Left renal cortex interstitium (tissue), 4 donors: ENCODE results near the gene MLXIP. TPM values are rescaled to one million over a fixed set of nuclear protein-coding genes. Genes with fewer than 3 reads are reported as not detected.

Experiments used
- DNase-seq, 4 donors: peaks; one replicate each; pipeline ENCODE4 v3.0.0-alpha.2; 2013; ENCODE audit warnings: low read depth in 4 of 4, low spot score in 2 of 4, missing footprints in 1 of 4
- polyA plus RNA-seq, 4 donors: library from polyadenylated mRNA; unstranded; fragments of 120-200 nt; gene quantifications; one replicate each; pipeline ENCODE4 v1.2.1, GENCODE V29; 2013; ENCODE audit not compliant: insufficient read length in 4 of 4

Gene MLXIP
- polyA plus RNA-seq, 4 donors, result 25.2 to 58.5 (median 38.2) TPM

DNA sequence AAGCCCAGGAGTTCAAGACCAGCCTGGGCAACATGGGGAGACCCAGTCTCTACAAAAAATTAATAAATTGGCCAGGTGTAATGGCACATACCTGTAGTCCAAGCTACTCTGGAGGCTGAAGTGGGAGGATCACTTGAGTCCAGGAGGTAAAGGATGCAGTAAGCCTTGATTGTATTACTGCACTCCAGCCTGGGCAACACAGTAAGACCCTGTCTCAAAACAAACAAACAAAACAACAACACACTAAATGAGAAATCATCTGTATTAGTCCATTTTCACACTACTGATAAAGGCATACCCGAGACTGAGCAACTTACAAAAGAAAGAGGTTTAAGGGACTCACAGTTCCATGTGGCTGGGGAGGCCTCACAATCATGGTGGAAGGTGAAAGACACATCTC lies 4.7 kb upstream of the MLXIP start:
- no peak for DNase-seq

GRCh38 chr12:122076743-122077495 lies 1.6 kb upstream of the MLXIP start:
- DNase-seq, result no peak

GRCh38 chr12:122079033-122079531 lies 526 bp downstream of the MLXIP start:
- DNase-seq, result no peak

DNA sequence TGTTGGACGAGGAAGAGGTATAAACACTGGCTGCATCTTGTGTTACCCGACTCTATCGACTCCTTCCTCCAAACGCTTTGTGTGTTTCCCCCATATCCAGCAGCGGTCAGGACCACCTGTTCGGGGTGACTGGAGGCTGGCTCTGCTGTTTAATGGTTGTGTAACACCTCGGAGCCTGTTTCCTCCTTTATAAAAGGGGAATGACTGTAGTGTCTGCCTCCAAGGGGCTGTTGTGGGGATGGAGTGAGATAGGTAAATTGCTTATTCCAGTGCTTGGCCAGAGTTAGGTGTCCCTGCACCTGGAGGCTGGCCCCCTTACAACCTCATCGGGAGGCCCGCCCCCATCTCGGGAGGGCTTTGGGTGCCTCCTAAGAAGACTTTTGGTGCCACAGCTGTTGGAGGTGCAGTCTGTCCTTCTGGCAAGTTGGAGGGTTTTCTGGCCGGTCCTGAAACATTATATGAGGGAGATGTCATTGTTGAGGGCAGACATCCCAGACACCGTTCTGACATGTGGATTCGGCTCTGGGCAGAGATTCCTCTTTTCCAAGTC lies 1.1 kb downstream of the MLXIP start:
- no peak for DNase-seq

- DNase-seq, result no peak
These were observed 1.9 kb downstream of the MLXIP start for GRCh38 chr12:122080149-122081082.

DNA sequence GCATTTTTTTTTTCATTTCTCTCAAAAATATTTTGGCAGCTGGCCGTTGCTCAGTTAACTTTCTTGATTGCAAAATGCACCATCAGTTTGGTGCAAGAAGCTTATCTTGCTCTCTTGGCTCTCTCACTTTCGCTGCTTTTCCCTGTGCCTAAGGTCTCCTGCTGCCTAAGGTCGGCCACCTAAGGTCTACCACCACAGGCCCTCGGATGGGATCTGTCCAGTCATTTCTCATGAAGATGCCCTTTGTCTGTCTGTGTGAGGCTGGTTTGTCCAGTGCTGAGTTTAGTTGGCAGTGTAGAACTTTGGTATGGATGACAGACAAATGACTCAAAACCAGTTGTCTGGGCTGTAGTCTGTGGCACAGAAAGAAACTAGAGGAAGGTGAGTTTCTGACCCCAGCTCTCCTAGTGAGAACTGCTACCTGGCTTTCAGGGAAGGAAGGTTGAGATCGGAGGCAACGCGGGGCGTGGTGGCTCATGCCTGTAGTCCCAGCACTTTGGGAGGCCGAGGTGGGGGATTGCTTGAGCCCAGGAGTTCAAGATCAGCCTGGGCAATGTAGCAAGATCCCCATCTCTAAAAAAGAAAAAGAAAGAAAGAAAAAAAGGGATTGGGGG lies 2.6 kb downstream of the MLXIP start:
- no peak for DNase-seq

- no peak for DNase-seq
These were observed 3.2 kb downstream of the MLXIP start for GRCh38 chr12:122081697-122082221.

DNA sequence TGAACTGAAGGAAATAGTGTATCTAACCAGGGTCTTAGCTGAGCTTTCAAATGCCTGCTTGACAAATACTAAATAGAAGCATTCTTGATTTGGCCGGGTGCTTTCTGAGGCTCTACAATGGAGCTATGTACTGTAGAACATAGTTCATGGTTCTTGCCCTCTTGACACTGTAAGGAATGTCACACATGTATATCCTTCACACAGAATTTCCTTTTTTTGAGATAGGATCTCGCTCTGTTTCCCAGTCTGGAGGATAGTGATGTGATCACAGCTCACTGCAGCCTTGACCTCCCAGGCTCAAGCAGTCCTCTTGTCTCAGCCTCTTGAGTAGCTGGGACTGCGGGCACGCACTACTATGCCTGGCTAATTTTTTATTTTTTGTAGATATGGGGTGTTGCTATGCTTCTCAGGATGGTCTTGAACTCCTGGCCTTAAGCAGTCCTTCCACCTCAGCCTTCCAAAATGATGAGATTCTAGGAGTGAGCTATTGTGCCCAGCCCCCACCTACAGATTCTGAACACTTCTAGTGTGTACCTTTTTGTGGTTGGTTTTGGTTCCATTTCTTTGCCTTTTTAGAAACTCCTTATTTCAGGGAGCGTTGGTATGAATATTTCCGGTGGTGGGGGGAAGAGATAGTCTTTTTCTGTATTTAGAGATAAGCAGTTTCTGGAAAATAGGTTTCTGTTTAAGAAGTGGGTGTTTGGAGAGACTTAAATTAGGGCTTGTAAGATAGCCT lies 4.2 kb downstream of the MLXIP start:
- DNase-seq, result no peak

DNA sequence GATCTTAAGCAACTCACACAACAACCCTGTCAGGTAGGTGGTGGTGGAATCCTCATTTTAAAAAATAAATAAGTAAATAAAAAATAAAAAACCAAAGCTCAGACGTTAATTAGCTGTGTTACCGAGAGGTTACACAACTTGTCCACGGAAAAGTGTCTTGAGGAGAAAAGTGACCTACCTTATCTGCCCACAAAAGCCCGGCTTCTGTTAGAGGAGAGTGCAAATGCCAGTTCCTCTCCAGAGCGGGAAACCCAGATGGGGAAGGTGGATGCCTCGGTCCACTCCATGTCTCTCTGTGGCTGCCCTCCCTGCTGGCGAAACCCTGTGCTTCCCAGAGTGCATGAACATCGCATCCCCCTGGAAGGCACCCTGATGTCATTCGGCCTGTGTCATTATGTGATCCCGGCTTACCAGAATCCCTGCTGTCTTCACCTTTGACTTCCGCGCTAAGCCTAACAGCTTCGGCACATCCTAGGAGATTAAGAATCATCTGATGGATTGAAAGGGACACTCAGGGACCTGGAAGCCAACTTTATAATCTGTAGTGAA lies 6.4 kb downstream of the MLXIP start:
- DNase-seq, result no peak

- no peak for DNase-seq
These were observed 7.0 kb downstream of the MLXIP start for GRCh38 chr12:122085591-122085990.

GRCh38 chr12:122086116-122086515 lies 7.6 kb downstream of the MLXIP start:
- DNase-seq, result no peak

GRCh38 chr12:122086641-122087285 lies 8.2 kb downstream of the MLXIP start:
- no peak for DNase-seq

DNA sequence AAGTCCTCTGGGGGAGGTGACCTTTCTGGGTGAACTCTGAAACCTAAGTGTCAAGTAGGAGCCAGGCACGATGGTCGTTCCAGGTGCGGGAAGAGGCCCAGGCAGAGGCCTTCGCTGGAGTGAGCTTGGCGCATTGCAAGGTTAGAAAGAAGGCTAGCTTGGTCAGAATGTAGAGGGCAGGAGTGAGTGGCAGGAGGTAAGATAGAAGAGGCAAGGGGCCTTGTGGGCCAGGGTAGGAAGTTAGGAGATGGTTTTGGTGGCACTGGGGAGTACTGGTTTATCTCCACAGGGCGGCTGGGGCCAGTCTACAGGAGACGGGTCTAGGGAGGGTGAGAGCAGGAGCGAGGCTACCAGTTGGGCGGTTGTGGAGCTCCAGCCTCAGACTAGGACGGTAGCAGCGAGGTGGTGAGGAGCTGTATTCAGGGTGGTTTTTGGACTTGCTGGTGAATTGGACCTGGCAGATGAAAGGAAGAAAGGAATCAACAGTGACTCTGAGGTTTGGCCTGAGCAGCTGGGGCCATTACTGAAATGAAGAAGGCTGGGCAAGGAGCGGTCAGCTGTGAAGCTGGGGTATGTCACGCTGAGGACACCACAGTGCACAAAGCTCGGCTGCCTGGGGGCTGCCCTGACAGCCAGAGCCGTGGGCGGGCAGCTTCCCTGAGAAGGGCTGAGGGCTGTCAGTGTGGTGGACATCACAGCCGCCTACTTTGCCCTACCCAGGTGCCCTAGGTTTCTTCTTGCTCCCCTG lies 9.0 kb downstream of the MLXIP start:
- no peak for DNase-seq

GRCh38 chr12:122088179-122088810 lies 9.7 kb downstream of the MLXIP start:
- no peak for DNase-seq

- no peak for DNase-seq
These were observed 10.5 kb downstream of the MLXIP start for GRCh38 chr12:122089077-122089476.

GRCh38 chr12:122090759-122091515 lies 12.4 kb downstream of the MLXIP start:
- DNase-seq, result no peak
